VCaP (cell line): ENCODE measurements around the gene CRYBG1.

Experiments
- H3K27ac ChIP-seq: fragments of 450-650 bp; 2 replicates; pipeline ENCODE4 v1.5.1; 2017
- CTCF ChIP-seq: fragments of 450-650 bp; conservative IDR thresholded peaks from 2 replicates; pipeline ENCODE4 v1.5.1; 2017; ENCODE audit warnings: mild to moderate bottlenecking, moderate library complexity

CRYBG1 gene

GRCh38 chr6:106617857-106618256, 257.3 kb downstream of the CRYBG1 start:
- no peak overlapping the region for H3K27ac ChIP-seq
- TF ChIP-seq CTCF: no peak

- TF ChIP-seq CTCF: no peak
- H3K27ac ChIP-seq: no peak overlapping the region
These were observed 257.8 kb downstream of the CRYBG1 start for GRCh38 chr6:106618324-106618723.

GRCh38 chr6:106619223-106619622, 258.7 kb downstream of the CRYBG1 start:
- TF ChIP-seq CTCF: no peak
- no peak overlapping the region for H3K27ac ChIP-seq

GRCh38 chr6:106620931-106621672, 260.6 kb downstream of the CRYBG1 start:
- no peak for TF ChIP-seq CTCF
- no peak overlapping the region for H3K27ac ChIP-seq
